Activated CD4-positive, alpha-beta T cell treated with anti-CD3 and anti-CD28 coated beads, Interleukin-10, Interleukin-2, amounts not matched to agents 100 ng/mL and 50 ng/mL, durations not matched to agents 16 hours and 8 hours (primary cell): ENCODE measurements around the gene FOXB1.

ENCODE experiments used
- DNase-seq: peaks from one replicate; pipeline ENCODE4 v3.0.0-alpha.2; 2020

Gene FOXB1

GRCh38 chr15:60021589-60022378 lies 17.7 kb downstream of the FOXB1 start:
- no peak for DNase-seq

- no peak for DNase-seq
Measured at GRCh38 chr15:60022379-60022741, 18.2 kb downstream of the FOXB1 start.

GRCh38 chr15:60026555-60026954 lies 22.4 kb downstream of the FOXB1 start:
- DNase-seq: no peak

- no peak for DNase-seq
Measured at GRCh38 chr15:60035344-60035743, 31.2 kb downstream of the FOXB1 start.

- no peak for DNase-seq
Measured at GRCh38 chr15:60039316-60039715, 35.2 kb downstream of the FOXB1 start.

- no peak for DNase-seq
Measured at GRCh38 chr15:60043744-60044435, 39.8 kb downstream of the FOXB1 start.

- peak; percentile 73 for DNase-seq
Measured at GRCh38 chr15:60044636-60045270, 40.6 kb downstream of the FOXB1 start.

GRCh38 chr15:60047701-60048100 lies 43.6 kb downstream of the FOXB1 start:
- no peak for DNase-seq

- DNase-seq: no peak
Measured at GRCh38 chr15:60049948-60050347, 45.8 kb downstream of the FOXB1 start.

GRCh38 chr15:60052796-60053195 lies 48.7 kb downstream of the FOXB1 start:
- no peak for DNase-seq

- DNase-seq: no peak
Measured at GRCh38 chr15:60054472-60054871, 50.4 kb downstream of the FOXB1 start.
